Vagina (tissue), 2 donors: ENCODE data around the gene MYH9.

Experiments
- CTCF ChIP-seq, 3 experiments: fragments of 450-650 bp in 2 of 3; fragments of 200-600 bp in 1 of 3; sonication (generic) in 1 of 3; IDR thresholded peaks; one replicate each; pipeline ENCODE4 v1.5.1; 2017 to 2019; ENCODE audit warnings: antibody characterized with exemption in 3 of 3, mild to moderate bottlenecking in 2 of 3, moderate library complexity in 2 of 3
- POLR2A ChIP-seq, 2 donors: fragments of 450-650 bp; IDR thresholded peaks; one replicate each; pipeline ENCODE4 v1.6.1; 2017; ENCODE audit warnings: antibody characterized with exemption in 2 of 2, mild to moderate bottlenecking in 2 of 2, moderate library complexity in 2 of 2
- POLR2AphosphoS5 ChIP-seq, 2 donors: sonication (generic); formaldehyde crosslinking; IDR thresholded peaks; one replicate each; pipeline ENCODE4 v1.9.0; 2017; ENCODE audit warnings: antibody characterized with exemption in 2 of 2, mild to moderate bottlenecking in 2 of 2, low read depth in 1 of 2; ENCODE audit not compliant: insufficient read depth in 1 of 2

GRCh38 chr22:36435516-36436415, 48.0 kb upstream of the MYH9 start:
- TF ChIP-seq CTCF (IDR thresholded peaks at IDR 0.05) (no peak), POLR2A (IDR thresholded peaks at IDR 0.05) (no peak), POLR2AphosphoS5 (IDR thresholded peaks at IDR 0.05; ENCODE audit: insufficient read depth in 1 of 2, low read depth in 1 of 2) (no peak)
